ENCODE measurements around the gene LETM1.

LETM1 gene

GRCh38 chr4:1775731-1776500, 80.0 kb downstream of the LETM1 start:
- DNase-seq, result no peak

- DNase-seq, result no peak
These were observed 82.2 kb downstream of the LETM1 start for GRCh38 chr4:1773754-1774153.

GRCh38 chr4:1772853-1773538, 83.0 kb downstream of the LETM1 start:
- DNase-seq, result no peak

- DNase-seq, result no peak
These were observed 84.2 kb downstream of the LETM1 start for GRCh38 chr4:1771555-1772305.

- DNase-seq, result no peak
These were observed 85.1 kb downstream of the LETM1 start for GRCh38 chr4:1770791-1771231.

GRCh38 chr4:1770245-1770644, 85.7 kb downstream of the LETM1 start:
- DNase-seq, result no peak

- no peak for DNase-seq
These were observed 86.3 kb downstream of the LETM1 start for GRCh38 chr4:1769692-1770091.

- no peak for DNase-seq
These were observed 87.5 kb downstream of the LETM1 start for GRCh38 chr4:1768367-1769034.

GRCh38 chr4:1767770-1768366, 88.1 kb downstream of the LETM1 start:
- DNase-seq, result peak; percentile 14

- no peak for DNase-seq
These were observed 88.7 kb downstream of the LETM1 start for GRCh38 chr4:1767061-1767769.

- DNase-seq, result no peak
These were observed 89.6 kb downstream of the LETM1 start for GRCh38 chr4:1766106-1767060.

GRCh38 chr4:1765409-1766072, 90.4 kb downstream of the LETM1 start:
- DNase-seq, result no peak

- DNase-seq, result no peak
These were observed 91.3 kb downstream of the LETM1 start for GRCh38 chr4:1764670-1765069.

GRCh38 chr4:1763550-1764080, 92.3 kb downstream of the LETM1 start:
- no peak for DNase-seq

GRCh38 chr4:1763070-1763549, 92.8 kb downstream of the LETM1 start:
- DNase-seq, result no peak

- no peak for DNase-seq
These were observed 93.5 kb downstream of the LETM1 start for GRCh38 chr4:1762264-1763010.

All from CD4-positive, alpha-beta T cell treated with Interleukin-12 subunit alpha and Interleukin-12 subunit beta, for 1 hour (primary cell).